Measurements from ENCODE around the gene BRI3BP.

GRCh38 chr12:125021096-125021495 lies 27.7 kb downstream of the BRI3BP start:
- TF ChIP-seq CTCF (IDR thresholded peaks at IDR 0.05; ENCODE audit: low read depth, low read length) (no peak), POLR2A (IDR thresholded peaks at IDR 0.05; ENCODE audit: extremely low read depth, insufficient read length) (no peak)

Data from NB4 (cell line).